H4 (cell line): ENCODE data around the gene LRRN4. TPM values are rescaled to one million over a fixed set of nuclear protein-coding genes. Genes with fewer than 3 reads are reported as not detected.

Experiments used
- DNase-seq: peaks from one replicate; pipeline ENCODE4 v3.0.0-alpha.2; 2015; ENCODE audit warnings: low spot score
- total RNA-seq: library from RNA; depleted of rRNA; stranded (reverse); fragments of >200 nt; shearing (Covaris generic); gene quantifications from 2 replicates; pipeline ENCODE4 v1.2.3, GENCODE V29; 2014; rRNA removed

Gene LRRN4
- not detected in 2 replicates for total RNA-seq

DNA sequence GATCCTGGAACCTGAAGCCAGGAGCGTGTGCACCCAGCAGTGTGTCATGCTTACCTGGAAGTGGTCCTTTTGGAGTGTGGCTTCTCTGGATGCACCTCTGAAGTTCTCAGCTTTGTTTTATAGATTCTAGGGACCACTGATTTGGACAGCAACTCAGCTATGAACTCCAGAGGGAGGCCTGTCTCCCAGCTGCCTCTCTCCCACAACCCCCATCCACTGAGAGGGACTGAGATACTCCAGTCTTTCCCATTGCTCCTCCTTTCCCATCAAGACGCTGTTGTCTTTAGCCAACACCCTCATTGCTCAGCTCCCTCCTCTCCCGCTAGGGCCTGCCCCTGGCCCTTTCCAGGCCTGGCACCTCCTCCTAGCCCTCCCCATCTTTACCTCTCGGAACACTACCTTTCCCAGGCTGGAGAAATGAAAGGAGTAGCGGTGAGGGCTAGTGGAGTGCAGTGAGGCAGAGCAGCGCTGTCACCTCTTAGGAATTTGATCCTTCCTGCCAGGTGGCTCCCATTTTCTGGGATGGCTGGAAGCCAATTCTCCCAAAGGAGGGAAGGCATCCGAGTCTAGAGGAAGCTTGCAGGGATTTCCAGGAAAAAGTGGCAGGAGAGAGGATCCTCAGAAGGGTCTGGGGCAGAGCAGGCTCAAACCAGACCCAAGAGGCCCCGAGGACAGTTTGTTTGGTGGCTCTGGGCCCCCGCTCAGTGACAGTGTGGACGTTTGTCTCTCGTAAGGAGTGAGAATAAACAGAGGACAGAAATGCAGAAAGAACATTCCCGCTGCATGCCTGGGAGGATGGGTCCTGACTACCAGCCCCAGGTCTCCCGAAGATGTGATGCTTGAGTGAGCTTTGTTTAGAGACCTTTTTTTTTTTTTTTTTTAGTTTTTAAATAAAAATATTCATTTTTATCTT lies at the start of gene LRRN4:
Gene LRRN4, minus strand, starts transcription at position 285 of the 913 bp plus-strand sequence. CDS start 1,261 bp downstream, outside the sequence.
- peak; percentile 60 for DNase-seq

DNA sequence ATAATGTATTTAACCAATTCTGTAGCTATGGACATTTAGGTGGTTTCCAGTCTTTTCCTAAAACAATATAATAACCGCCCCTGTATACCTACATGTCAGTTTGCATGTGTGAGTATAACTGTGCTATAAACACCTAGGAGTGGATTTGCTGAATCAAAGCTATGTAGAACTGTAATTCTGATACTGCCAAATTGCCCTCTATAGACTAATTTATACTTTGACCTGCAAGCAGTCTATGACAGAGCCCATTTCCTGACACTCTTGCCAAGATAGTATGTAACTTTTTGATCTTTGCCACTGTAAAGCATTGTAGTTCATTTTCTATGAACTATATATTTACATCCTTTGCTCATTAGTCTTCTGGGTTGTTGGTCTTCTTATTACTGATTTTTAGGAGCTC lies 49.4 kb upstream of the LRRN4 start:
- no peak for DNase-seq

DNA sequence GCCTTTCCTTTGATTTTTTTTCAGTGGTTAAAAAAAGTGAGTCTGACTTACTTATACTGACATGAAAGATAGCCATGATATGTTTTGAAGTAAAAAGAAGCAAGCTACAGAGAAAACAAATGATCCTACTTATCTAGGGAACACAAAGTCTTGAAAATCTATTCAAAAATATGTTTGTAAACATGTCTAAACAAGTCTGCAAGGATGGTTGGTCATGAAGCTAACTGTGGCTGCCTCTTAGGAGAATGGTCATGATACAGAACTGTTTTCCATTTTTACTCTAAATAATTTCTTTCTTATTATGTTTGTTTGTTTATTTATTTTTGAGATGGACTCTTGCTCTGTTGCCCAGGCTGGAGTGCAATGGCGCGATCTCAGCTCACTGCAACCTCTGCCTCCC lies 47.5 kb upstream of the LRRN4 start:
- no peak for DNase-seq

DNA sequence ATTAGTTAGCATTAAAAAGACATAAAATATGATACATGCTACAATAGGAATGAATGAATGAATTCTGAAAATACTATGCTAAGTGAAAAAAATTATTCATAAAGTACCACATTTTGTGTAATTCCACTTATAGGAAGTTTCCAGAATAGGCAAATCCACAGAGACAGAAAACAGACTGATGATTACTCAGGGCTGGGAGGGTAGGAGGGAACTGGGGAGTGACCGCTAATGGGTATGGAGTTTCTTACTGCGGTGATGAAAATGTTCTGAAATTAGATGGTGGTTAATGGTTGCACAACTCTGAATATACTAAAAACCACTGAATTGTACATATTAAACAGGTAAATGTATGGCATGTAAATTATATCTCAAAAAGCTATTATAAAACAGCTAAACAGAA lies 46.4 kb upstream of the LRRN4 start:
- DNase-seq, result no peak

DNA sequence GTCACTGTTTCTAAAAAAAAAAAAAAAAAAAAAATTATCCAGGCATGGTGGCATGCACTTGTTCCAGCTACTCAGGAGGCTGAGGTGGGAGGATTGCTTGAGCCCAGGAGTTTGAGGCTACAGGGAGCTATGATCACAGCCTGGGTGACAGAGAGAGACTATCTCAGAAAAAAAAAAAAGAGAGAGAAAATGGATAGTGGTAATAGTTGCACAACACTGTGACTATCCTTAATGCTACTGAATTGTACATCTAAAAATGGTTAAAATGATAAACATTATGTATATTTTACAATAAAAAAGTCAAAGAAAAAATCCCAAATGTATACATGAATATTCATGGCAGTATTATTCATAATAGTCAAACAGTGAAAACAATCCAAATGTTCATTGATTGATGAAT lies 46.0 kb upstream of the LRRN4 start:
- DNase-seq, result no peak

DNA sequence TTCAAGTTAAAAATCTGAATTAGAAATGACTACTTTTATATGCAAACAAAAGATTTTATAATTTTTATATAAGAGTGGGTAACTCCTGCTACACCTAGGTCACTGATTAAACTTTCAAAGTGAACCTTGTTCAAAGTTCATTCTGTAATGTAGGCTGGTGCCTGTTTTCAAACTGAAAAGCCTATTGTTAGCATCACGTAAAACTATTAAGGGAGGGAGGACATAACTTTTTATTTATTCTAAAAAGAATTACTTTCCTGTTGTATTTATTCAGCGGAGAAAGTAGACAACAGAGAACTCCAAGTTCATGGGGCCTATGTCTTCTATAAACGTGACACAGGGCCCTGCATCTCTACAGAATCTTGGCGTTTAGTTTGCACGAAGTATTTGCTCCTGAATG lies 41.5 kb upstream of the LRRN4 start:
- DNase-seq, result no peak

DNA sequence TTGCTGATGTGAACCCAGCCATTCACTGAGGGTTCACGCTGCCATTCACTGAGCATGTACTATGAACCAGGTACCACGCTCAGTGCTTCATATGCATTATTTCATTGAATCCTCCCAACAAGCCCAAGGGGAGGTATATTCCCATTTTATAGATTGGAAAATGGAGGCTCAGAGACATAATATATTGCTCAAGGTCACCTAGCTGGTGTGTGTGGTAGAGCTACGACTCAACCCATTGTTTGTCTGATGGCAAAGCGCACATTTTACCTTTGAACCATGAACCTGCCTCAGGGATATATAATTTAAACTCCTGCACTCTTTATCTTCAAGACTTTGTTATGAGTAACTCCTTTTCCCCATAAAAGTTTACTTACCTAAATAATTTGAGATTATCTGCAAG lies 40.7 kb upstream of the LRRN4 start:
- no peak for DNase-seq

DNA sequence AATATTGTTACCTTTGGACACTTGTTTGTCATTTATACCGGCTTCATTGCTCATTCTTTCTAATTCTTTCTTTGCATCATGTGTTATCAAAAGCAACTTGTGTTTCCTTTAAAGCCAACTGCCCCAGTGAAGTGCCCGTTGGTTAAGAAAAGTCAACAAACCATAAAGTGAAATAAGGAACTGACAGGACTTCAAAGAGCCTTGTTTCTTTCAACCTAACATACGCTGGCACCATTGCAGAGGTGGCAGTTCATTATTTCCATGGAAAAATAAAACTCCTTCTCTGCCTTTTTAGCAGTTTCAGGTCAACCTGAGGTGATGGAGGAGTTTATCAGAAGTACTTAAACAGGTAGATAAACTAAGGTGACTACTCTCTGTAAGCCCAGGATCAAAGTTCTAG lies 40.2 kb upstream of the LRRN4 start:
- DNase-seq, result no peak

DNA sequence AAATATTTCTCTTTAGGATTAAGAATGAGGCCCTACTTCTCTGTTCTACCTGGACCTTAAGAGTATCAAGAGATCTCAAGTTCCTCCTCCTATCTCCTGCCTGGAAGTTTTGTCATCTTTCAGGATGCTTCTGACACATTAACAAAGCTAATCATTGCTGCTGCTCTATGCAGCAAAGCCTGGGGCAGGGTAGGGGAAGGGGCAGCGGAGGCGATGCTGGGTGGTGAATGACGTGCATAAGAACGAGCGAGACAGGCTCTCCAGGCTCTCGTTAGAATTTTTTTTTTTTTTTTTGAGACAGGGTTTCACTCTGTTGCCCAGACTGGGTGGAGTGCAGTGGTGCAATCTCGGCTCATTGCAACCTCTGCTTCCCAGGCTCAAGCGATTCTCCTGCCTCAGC lies 37.8 kb upstream of the LRRN4 start:
- DNase-seq, result no peak

DNA sequence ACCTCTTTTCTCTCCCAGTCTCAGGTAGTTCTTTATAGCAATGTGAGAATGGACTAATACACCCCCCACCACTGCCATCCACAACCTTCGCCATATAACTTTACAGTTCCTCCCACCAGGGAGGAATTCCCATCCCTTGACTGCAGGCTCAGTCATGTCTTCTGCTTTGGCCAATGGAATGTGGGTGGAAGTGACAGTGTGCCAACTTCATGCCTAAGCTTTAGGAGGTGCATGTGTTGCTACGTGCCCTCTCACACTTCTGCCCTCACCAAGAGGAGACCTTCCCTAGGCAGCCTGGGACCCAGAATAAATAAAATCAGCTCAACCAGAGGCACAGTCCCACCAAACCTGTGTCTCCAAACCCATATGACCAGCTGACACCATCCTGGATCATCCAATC lies 33.0 kb upstream of the LRRN4 start:
- DNase-seq, result no peak

DNA sequence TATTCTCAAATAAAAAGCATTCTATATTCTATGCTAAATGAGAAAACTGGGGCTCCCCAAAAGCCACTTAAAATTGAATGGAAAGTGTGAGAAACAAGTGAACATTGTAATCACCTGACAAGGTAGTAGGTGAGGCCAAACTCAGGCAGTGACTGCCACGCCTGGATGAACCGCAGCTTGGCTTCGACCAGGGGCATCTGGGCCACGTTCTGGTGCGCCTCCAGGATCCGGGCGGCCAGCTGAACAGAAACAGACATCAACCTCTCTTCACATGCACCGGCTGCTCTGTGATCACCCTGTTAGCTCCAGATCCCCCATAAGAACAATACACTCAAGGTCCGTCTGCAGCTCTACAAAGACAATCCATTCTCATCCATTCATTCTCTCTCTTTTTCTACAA lies 30.1 kb upstream of the LRRN4 start:
- no peak for DNase-seq

DNA sequence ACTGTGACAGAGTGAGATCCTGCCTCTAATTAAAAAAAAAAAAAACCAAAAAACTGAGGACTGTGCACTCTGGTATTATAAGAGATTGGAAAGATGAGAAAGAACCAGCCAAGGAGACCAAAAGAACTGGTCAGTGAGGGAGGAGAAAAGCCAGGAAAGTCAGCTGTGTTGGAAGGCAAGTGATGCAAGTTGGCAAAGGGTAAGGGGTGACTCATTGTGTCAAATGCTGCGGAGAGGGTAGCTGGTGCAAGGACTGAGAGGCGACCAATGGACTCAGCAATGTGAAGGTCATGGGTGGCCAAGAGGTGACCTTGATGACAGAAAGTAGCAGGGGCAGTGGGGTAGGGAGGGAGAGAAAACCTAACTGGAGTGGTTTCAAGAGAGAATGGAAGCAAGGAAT lies 27.4 kb upstream of the LRRN4 start:
- no peak for DNase-seq

DNA sequence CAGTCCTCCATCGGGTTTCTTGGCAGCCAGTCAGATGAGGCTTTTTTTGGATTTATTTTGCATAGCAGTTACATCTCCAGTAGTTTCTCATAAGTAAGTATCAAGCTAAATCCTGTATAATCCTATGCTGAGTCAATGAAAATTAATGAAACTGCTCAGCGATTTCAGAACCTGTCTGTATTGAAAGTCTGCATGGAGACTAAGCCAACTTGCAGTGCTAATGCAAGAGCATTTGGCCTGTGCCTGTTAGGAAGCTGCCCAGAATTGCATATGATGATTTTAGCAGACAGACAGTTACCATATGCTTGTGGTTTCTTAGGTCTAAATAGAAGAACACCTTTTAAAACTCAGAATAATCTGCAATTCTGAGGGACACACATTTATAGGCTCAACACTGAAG lies 25.2 kb upstream of the LRRN4 start:
- DNase-seq, result no peak

DNA sequence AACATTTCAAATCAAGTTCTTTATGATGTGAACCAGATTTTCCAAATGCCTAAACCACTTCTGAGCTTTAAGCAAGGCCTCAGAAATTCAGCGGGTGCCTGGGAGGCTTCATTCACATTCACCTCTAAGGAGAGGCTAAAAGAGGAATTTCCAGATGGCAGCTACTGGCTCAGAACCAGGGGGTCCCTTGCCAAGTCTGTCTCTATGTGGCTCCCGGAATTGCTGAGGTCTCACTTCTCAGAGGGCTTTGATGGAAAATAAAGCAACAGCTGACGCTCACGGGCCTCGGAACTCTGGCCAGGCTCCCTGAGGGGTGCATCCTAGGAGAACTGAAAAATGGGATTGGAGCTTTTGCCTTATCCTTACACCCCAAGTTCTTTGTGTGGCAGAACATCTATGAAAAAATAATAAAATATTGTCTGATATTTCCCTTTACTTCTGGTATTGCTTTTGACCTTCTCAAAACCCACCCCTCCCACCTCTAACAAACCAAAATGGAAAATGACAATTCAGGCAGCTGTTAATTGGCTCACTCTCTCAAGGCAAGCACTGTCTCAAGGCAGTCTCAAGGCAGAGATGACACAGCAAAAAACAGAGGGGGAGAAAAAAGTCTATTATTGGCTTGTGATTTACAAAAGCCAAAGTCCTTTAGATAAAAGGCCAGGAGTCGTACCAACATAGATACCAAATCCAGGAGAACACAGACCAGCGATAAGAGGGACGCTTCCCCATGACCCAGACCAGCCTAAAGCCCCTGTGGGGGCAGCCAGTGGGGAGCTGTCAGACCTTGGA lies 21.8 kb upstream of the LRRN4 start:
- no peak for DNase-seq

DNA sequence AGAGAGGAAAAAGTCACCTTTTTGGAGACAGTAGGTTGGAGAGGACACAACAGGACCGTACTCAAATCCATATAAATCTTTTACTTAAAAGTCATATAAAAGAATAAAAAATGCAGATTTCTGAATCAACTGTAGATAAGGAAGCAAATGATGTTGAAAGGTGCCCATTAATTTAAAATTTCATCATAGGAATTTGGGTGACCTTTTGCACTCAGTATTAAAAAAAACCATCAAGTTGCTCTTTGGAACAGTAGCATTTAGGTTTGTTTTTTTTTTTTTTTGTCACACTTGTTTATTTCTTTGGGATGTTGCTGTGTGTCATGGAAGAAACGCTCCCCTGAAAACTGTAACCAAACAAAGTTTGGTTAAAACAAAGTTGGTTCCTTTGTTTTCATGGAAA lies 20.9 kb upstream of the LRRN4 start:
- DNase-seq, result no peak

DNA sequence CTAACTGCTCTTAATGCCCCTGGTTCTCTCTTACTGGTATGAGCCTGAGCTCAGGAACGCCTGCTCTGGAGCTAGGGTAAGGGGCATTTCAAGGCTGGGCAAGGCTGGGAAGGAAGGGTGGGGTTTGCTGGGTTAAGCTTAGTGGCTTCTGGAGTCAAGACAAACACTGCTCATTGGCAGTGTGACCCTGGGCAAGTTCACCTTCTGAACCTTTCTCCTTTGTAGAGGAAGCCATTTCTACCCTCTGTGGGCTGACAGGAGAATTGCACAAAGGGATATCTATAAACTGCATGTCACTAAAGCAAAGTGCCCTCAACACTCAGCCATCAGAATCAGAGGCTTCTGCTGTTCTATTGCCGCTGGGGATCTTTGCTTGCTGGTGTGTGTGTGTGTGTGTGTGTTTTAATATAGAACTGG lies 20.3 kb upstream of the LRRN4 start:
- DNase-seq, result no peak

DNA sequence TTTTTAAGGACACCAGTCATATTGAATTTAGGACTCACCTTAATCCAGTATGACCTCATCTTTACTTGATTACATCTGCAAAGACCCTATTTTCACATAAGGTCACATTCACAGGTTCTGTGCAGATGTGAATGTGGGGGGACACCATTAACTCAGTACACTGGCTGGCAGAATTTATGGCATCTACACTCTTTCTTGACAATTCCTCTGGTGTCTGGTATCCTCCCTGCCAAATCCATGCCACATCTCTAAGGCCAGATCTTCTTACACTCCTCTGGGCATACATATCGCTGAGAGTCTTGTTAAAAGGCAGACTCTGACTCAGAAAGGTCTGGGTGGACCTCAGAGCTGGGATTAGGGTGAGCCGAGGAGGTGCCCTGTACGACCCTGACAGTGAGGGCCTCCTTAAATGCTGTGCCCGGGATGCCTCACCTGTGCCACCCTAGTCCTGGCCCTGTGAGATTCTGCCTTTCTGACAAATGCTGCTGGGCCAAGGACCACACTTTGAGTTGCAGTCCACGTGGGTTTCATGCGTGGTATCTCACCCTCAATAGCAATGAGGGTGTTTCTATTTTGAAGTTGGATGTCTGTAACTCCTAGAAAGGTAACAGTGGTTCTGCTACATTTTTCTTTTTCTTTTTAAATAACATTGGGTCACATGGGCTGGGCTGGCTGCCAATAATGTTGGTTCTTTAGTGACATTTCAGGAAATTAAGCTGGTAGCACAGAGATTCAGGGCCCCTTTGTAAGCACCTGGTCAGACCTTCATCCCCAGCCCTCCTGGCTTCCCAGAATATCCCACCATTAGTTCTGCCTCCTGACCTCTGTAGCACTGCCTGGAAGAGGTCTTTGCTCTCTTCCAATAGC lies 17.2 kb upstream of the LRRN4 start:
- DNase-seq, result no peak

DNA sequence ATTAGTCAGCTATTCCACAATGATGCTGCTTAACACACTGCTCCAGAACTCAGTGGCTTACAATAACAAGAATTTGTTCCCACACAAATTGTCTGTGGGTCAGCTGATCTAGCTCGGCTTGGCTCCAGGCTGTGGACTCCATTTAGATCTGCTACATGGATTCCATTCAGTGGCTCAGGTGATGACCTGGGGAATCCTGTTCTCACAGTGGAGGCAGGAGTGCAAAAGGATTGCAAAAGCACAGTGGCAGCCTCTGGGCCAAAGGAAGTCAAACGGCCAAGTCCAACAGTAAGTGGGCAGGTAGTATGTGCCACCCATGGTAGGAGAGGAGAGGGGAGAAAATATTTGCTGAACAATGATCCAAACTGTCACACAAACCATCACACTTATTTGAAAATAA lies 15.8 kb upstream of the LRRN4 start:
- DNase-seq, result no peak

DNA sequence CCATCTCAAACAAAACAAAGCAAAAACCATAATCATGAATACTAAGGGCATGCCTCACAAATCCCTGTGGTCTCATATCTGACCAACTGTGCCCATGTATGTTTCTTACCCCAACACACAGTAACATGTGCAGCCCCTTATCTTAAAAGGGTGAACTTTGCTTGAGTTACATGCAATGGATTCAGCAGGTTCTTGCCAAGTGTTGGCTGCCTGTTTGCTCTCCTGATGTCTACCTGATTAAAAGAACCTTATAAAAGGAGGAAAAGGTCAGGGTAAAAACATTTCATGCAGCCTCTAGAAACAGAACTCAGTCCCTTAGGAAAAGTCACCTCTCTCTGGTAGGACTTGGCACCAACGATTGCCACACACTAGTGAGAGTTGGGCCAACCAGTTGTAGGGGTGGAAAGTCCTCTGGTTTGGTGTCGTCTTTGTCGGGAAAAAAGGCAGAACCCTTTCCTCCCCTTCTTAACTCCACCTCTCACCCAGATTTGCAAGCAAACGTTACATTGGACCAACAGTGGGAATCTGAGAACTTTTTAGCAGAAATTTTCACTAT lies 14.0 kb upstream of the LRRN4 start:
- DNase-seq, result no peak

DNA sequence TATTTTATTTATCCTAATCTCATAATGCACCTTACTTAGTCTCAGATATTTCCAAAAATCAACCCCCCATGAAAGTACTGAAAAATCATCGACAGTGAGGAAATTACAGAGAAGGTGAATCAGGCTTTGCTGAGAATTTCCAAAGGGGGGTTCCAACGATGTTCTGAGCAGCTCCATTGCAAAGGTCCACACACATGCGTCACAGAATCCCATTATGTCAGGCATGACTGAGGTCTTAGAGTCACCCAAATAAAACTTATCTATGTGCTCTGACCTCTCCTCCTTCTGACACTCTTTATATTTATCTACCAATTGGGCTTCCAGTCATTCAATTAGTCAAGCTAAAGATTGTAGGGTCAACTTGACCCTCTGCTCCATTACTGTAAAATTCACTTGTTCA lies 12.7 kb upstream of the LRRN4 start:
- DNase-seq, result no peak

DNA sequence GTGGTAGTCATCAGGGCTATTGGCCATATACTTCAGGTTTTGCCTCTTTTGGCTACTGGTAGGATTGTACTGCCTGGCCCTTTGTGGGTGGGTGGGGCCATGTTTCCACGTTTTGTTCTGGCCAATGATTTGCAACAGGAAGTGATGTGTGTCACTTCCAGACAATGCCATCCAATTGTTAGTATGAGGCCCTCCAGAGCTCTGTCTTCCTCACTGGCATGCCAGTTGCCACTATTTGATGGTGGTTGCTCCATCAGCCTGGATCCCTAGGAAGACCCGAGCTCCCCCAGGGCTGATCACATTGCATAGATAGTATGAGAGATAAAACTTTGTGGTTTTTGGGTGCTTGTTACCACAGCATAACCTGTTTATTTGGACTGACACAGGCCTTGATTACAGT lies 7.7 kb upstream of the LRRN4 start:
- DNase-seq, result no peak

DNA sequence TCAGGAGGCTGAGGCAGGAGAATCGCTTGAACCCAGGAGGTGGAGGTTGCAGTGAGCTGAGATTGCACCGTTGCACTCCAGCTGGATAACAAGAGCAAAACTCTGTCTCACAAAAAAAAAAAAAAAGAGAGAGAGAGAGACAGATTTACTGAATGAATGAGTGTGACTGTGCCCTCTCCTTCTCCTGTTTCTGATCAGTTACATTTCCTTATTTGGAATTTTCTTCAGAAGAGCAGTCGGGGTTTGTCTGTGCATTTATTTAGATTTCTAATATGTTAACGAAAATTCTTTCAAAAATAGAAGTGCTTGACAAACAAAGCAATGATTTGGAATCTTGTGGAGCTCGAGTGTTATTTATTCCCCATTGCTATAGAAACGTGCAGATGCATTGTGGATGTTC lies 6.4 kb upstream of the LRRN4 start:
- DNase-seq, result no peak
